Thoracic aorta (tissue), 2 donors: ENCODE data around the gene TPRN. TPM values are rescaled to one million over a fixed set of nuclear protein-coding genes. Genes with fewer than 3 reads are reported as not detected.
"Not testable (repeated sequence)": the region's sequence is repeated elsewhere in the genome, so short reads cannot be mapped to it uniquely, and the experiment has no call there.

ENCODE experiments used
- ATAC-seq: fragments of 150-250 bp; one replicate; pipeline ENCODE4 v1.8.0; 2017; ENCODE audit warnings: low read depth; ENCODE audit not compliant: insufficient number of reproducible peaks, low FRiP score
- DNase-seq: peaks from one replicate; pipeline ENCODE4 v3.0.0-alpha.2; 2020; ENCODE audit warnings: low spot score
- H3K27ac ChIP-seq, 2 donors: fragments of 200-600 bp; sonication (generic); 1 replicate in 1 of 2; 2 replicates in 1 of 2; pipeline ENCODE4 v1.5.1; 2016; ENCODE audit warnings: mild to moderate bottlenecking in 2 of 2, moderate library complexity in 2 of 2
- H3K27me3 ChIP-seq: fragments of 200-600 bp; sonication (generic); replicated peaks from 2 replicates; pipeline ENCODE4 v1.6.0; 2016; ENCODE audit warnings: mild to moderate bottlenecking; ENCODE audit not compliant: insufficient read depth
- H3K36me3 ChIP-seq: fragments of 200-600 bp; sonication (generic); one replicate; pipeline ENCODE4 v1.5.1; 2016
- H3K4me1 ChIP-seq, 2 donors: fragments of 200-600 bp; sonication (generic); 1 replicate in 1 of 2; 2 replicates in 1 of 2; pipeline versions ENCODE4 v1.5.1 to v1.6.0; 2016; ENCODE audit warnings: low read depth in 2 of 2, mild to moderate bottlenecking in 1 of 2; ENCODE audit not compliant: control insufficient read depth in 1 of 2
- H3K4me3 ChIP-seq: fragments of 200-600 bp; sonication (generic); 2 replicates; pipeline ENCODE4 v1.5.1; 2016; ENCODE audit warnings: mild to moderate bottlenecking
- H3K9me3 ChIP-seq: fragments of 200-600 bp; sonication (generic); 2 replicates; pipeline ENCODE4 v1.5.1; 2016
- total RNA-seq, 2 donors: library from RNA; depleted of rRNA; stranded (reverse); fragments of >200 nt; gene quantifications; one replicate each; pipeline versions ENCODE4 v1.1.0 to v1.2.3, GENCODE V29; 2016
- TF ChIP-seq, protein P1 (sequence below): fragments of 200-600 bp; sonication (generic); IDR thresholded peaks from one replicate; pipeline ENCODE4 v1.5.1; 2019; ENCODE audit warnings: antibody characterized with exemption

The TPRN gene
- total RNA-seq, 2 donors from 2014 or later = 4.7 to 5.6 TPM

DNA sequence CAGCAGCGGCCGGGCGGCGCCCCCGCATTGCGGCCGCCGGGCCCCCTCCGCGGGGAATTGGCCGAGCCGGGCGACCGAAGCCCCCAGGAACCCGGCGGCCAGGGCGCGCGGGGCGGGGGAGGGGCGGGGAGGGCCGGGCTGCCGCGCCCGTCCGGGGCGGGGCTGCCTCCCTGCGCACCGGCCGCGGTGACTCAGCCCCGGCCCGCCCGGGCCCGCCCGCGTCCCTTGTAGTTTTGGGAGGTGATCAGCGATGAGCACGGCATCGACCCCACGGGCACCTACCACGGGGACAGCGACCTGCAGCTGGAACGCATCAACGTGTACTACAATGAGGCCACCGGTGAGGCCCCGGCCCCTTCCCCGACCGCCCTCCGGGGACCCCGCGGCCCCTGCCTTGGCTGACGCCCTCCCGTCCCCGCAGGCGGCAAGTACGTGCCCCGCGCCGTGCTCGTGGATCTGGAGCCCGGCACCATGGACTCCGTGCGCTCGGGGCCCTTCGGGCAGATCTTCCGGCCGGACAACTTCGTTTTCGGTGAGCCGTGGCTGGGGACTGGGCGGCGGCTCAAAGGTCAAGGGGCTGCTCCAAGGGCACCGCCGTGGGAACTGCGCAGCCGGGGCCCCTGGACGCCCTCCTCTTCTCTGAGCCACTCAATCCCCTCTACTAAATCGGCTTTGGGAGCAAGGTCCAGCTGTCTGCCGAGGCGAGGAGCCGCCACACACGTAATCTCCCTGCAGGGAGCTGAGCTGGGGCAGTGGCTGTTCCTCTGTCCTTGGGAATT is 41.1 kb upstream of the TPRN start:
- H3K27ac ChIP-seq = peak overlapping the region; percentile 86 to 89
- H3K4me1 ChIP-seq = peaks cover 6 to 40% of the 10 kb centered on the region in 2 donors
- peak overlapping the region; percentile 93 for H3K4me3 ChIP-seq
- no peak for DNase-seq
- no peaks in the 10 kb centered on the region for H3K27me3 ChIP-seq
- peaks cover 12% of the 10 kb centered on the region for H3K36me3 ChIP-seq
- ATAC-seq = peak; percentile 54
- H3K9me3 ChIP-seq = no peaks in the 10 kb centered on the region
- TF ChIP-seq, protein P1, sequence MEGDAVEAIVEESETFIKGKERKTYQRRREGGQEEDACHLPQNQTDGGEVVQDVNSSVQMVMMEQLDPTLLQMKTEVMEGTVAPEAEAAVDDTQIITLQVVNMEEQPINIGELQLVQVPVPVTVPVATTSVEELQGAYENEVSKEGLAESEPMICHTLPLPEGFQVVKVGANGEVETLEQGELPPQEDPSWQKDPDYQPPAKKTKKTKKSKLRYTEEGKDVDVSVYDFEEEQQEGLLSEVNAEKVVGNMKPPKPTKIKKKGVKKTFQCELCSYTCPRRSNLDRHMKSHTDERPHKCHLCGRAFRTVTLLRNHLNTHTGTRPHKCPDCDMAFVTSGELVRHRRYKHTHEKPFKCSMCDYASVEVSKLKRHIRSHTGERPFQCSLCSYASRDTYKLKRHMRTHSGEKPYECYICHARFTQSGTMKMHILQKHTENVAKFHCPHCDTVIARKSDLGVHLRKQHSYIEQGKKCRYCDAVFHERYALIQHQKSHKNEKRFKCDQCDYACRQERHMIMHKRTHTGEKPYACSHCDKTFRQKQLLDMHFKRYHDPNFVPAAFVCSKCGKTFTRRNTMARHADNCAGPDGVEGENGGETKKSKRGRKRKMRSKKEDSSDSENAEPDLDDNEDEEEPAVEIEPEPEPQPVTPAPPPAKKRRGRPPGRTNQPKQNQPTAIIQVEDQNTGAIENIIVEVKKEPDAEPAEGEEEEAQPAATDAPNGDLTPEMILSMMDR = no peak

DNA sequence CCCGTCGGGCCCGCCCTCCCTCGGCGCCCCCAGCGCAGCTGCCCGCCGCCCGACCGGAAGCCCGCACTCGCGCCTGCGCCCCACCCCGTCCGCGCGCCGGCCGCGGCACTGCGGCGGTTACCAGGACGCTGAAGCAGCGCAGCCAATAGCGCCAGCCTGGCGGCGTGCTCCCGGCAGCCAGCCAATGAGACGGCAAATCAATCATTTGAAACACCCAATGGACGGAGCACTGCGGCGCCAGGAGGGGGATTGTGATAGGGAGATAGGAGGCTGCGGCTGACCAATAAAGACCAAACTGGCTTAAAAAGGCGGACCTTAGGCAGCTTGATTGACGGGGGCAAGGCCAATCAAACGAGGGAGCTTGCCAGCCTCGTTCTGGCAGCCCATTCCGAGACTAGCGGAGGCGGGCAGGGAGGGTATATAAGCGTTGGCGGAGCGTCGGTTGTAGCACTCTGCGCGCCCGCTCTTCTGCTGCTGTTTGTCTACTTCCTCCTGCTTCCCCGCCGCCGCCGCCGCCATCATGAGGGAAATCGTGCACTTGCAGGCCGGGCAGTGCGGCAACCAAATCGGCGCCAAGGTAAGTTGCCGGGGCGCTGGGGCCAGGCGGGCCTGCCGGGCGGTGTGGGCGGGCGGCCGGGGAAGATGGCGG is 40.4 kb upstream of the TPRN start, which contains the start of gene TUBB4B:
TUBB4B (plus strand) TSS at position 447 of the 649 bp plus-strand sequence; CDS start at position 521, 74 bp downstream.
- ATAC-seq (peak; percentile 99), DNase-seq (peak; percentile 98)
- Histone ChIP-seq H3K9me3 (no peaks in the 10 kb centered on the region), H3K27me3 (no peaks in the 10 kb centered on the region), H3K4me1 (peaks cover 9 to 47% of the 10 kb centered on the region in 2 donors), H3K27ac (peak within 1 kb of the TSS; percentile 90), H3K36me3 (peaks cover 12% of the 10 kb centered on the region), H3K4me3 (peak within 1 kb of the TSS; percentile 93)
- TF ChIP-seq, protein P1 = no peak

DNA sequence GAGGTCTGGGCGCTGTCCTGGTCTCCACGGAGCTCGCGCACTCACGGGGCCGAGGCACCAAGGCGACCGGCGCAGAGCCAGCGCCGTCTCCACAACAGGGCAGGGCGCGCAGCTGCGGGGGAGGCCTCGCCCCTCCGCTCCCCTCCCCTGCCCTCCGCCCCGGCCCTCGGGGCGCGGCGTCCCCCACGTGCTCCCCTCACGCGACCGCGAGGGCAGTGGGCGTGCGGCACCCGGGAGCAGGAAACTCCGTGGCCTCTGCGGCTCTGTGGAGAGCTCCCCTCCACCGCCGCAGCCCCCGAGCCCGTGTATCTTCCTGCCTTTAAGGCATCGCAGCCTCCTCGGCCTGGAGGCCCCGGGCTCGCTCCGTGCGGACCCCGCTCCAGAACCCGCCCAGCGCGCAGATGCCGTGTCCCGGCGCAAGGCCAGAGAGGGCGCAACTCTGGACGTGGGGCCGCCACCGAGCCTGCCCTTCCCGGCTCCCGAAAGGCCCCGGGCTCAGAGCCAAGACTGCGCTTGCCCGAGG is 39.8 kb upstream of the TPRN start:
- Histone ChIP-seq H3K27ac (peak overlapping the region; percentile 90), H3K9me3 (no peaks in the 10 kb centered on the region), H3K4me3 (peak overlapping the region; percentile 84), H3K27me3 (no peaks in the 10 kb centered on the region), H3K4me1 (peaks cover 9 to 48% of the 10 kb centered on the region in 2 donors), H3K36me3 (peaks cover 12% of the 10 kb centered on the region)
- TF ChIP-seq, protein P1 = no peak
- DNase-seq = no peak
- ATAC-seq = no peak

DNA sequence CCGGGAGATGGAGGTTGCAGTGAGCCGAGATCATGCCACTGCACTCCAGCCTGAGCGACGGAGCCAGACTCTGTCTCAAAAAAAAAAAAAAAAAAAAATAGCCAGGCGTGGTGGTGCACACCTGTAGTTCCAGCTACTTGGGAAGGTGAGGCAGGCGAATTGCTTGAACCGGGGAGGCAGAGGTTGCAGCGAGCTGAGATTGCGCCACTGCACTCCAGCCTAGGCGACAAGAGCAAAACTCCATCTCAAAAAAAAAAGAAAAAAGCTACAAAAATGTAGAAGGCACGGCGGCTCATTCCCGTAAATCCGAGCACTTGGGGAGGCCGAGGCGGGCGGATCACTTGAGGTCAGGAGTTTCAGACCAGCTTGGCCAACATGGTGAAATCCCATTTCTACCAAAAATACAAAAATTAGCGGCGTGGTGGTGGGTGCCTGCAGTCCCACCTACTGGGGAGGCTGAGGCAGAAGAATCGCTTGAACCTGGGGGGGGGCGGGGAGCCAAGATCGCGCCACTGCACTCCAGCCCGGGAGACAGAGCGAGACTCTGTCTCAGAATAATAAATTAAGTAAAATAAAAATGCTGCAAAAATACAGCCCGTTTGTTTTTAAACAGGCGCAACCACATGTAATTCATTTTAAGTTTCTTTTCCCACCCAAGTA is 39.1 kb upstream of the TPRN start:
- not testable (repeated sequence) for ATAC-seq, DNase-seq, H3K27me3 ChIP-seq, H3K9me3 ChIP-seq
- Histone ChIP-seq H3K27ac (peak overlapping the region; percentile 90), H3K4me3 (peak overlapping the region; percentile 84), H3K4me1 (peaks cover 9 to 48% of the 10 kb centered on the region in 2 donors), H3K36me3 (peaks cover 12% of the 10 kb centered on the region)

DNA sequence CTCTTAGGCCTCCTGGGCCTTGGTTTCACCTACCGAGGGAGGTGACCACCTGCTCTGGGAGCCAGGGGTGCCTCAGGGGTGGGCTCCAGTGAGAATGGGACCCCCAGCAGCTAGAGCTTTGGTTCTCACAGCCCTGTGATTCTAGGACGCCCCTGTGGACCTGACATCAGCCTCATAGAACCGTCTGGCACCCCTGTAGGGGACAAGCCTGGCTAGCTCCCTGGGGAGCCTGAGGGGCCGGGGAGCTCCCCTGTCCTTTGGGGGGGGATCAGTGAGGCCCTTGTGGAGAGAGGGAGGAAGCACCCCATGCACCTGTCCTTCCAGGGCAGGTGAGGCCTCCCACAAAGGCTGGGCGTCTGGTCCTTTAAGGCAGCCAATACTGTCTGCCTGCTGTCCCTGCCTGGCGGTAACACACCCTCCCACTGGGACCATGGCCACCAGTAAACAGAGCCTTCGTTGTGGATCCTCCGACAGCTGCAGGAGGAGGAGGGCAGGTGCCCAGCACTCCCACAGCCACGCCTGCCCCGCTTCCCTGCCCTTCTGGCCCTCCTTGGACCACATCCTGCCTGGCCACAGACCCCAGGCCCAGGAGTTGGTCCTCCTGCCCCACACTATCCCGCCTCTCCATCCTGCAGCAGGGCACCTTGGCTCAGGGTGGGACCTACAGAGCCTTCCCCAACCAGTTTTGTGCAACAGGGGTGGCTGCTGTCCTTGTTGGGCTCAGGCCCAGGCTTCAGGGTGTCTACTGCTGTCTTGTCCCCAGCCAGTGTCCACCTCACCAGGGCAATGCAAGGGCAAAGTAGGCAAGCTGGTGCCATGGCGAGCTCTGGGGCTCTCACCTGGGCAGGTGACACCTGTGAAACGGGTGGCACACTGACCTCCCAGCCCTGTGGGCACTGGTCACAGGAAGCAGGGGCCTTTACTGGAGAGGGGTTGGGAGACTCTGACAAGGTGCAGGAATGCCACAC is 37.5 kb upstream of the TPRN start:
- Histone ChIP-seq H3K27ac (no peak overlapping the region), H3K4me3 (no peak overlapping the region), H3K4me1 (peaks cover 9 to 43% of the 10 kb centered on the region in 2 donors), H3K9me3 (no peaks in the 10 kb centered on the region), H3K36me3 (peaks cover 5% of the 10 kb centered on the region), H3K27me3 (no peaks in the 10 kb centered on the region)
- TF ChIP-seq, protein P1 = no peak
- ATAC-seq = no peak
- DNase-seq = no peak
